Endothelial cell of umbilical vein (primary cell): ENCODE data around the gene DUS2. TPM values are rescaled to one million over a fixed set of nuclear protein-coding genes. Genes with fewer than 3 reads are reported as not detected.

Experiments
- BruUV-seq: library from RNA; stranded (reverse); fragments of 400-500 nt; replicated peaks from 2 replicates; lab custom pipeline; 2021; lab: Mats Ljungman, UMichigan
- CTCF ChIA-PET: fragments of 300-600, 350-600 bp; sonication (Branson Sonifier 250); formaldehyde crosslinking; loops from one replicate; lab custom pipeline; 2021; ENCODE audit warnings: antibody characterized with exemption, inconsistent platforms; lab: Charles Lee
- POLR2A ChIA-PET: fragments of 300-600, 350-600 bp; sonication (Branson Sonifier 250); formaldehyde crosslinking; loops from one replicate; lab custom pipeline; 2021; ENCODE audit warnings: antibody characterized with exemption, inconsistent platforms; lab: Charles Lee
- DNase-seq: peaks from one replicate; pipeline ENCODE4 v3.0.0-alpha.2; 2011; ENCODE audit warnings: low read depth, low spot score
- FAIRE-seq: peaks from 2 replicates; lab custom pipeline; 2011; peaks lifted over from hg19 to GRCh38; lab: Jason Lieb, UNC
- H2AFZ ChIP-seq: 2 replicates; pipeline ENCODE4 v1.6.0; 2012; ENCODE audit warnings: low read depth, low read length, control low read depth, inconsistent platforms
- H3K27ac ChIP-seq: 2 replicates; pipeline ENCODE4 v1.5.1; 2011; ENCODE audit warnings: low read depth, mild to moderate bottlenecking, control low read depth, low read length, moderate library complexity; ENCODE audit not compliant: insufficient read depth
- H3K27me3 ChIP-seq, 2 experiments: 2 replicates each; pipeline versions ENCODE4 v1.6.0 to v1.6.1; 2011; ENCODE audit warnings: low read length in 2 of 2, mixed read lengths in 1 of 2; ENCODE audit not compliant: control insufficient read depth in 2 of 2, insufficient read depth in 2 of 2
- H3K36me3 ChIP-seq, 2 experiments: 2 replicates in 1 of 2; 3 replicates in 1 of 2; pipeline ENCODE4 v1.5.1; 2011; ENCODE audit warnings: low read length in 2 of 2, mild to moderate bottlenecking in 1 of 2, moderate library complexity in 1 of 2; ENCODE audit not compliant: control insufficient read depth in 2 of 2, insufficient read depth in 2 of 2; ENCODE audit errors: extremely low read depth in 1 of 2
- H3K4me1 ChIP-seq: 3 replicates; pipeline ENCODE4 v1.5.1; 2011; ENCODE audit warnings: mild to moderate bottlenecking, low read length; ENCODE audit not compliant: control insufficient read depth, insufficient read depth; ENCODE audit errors: extremely low read depth
- H3K4me2 ChIP-seq: 2 replicates; pipeline ENCODE4 v1.6.1; 2011; ENCODE audit warnings: low read length, control low read depth, mixed read lengths; ENCODE audit not compliant: insufficient read depth
- H3K4me3 ChIP-seq, 3 experiments: fragments of 200-600 bp in 1 of 3; sonication (generic), shearing (Covaris generic) in 1 of 3; replicated peaks in 1 of 3; 2 replicates each; pipeline ENCODE4 v1.5.1; 2011 to 2016; ENCODE audit warnings: control low read depth in 3 of 3, low read length in 3 of 3, mild to moderate bottlenecking in 2 of 3, inconsistent platforms in 1 of 3, low read depth in 1 of 3, moderate library complexity in 1 of 3; ENCODE audit not compliant: insufficient read depth in 1 of 3
- H3K79me2 ChIP-seq: 2 replicates; pipeline ENCODE4 v1.6.0; 2012; ENCODE audit warnings: low read length, inconsistent platforms; ENCODE audit not compliant: control insufficient read depth, insufficient read depth
- H3K9ac ChIP-seq: replicated peaks from 2 replicates; pipeline ENCODE3; 2011; ENCODE audit warnings: low read length, control low read depth; ENCODE audit not compliant: insufficient read depth; ENCODE audit errors: extremely low read depth
- H3K9me1 ChIP-seq: replicated peaks from 3 replicates; pipeline ENCODE4 v1.6.0; 2011; ENCODE audit warnings: mild to moderate bottlenecking, low read length; ENCODE audit not compliant: control insufficient read depth, insufficient read depth; ENCODE audit errors: extremely low read depth
- H3K9me3 ChIP-seq: replicated peaks from 2 replicates; pipeline ENCODE4 v1.5.1; 2012; ENCODE audit warnings: low read length, inconsistent platforms; ENCODE audit not compliant: control insufficient read depth, insufficient read depth
- H4K20me1 ChIP-seq: replicated peaks from 2 replicates; pipeline ENCODE3; 2011; ENCODE audit warnings: mild to moderate bottlenecking, low read length; ENCODE audit not compliant: control insufficient read depth, insufficient read depth; ENCODE audit errors: extremely low read depth
- EZH2 ChIP-seq: IDR thresholded peaks from 2 replicates; pipeline ENCODE4 v1.6.1; 2012; ENCODE audit warnings: borderline replicate concordance, low read depth, mild to moderate bottlenecking, moderate library complexity, low read length, inconsistent platforms; ENCODE audit not compliant: severe bottlenecking
- FOS ChIP-seq: IDR thresholded peaks from 2 replicates; pipeline ENCODE4 v1.6.1; 2011; ENCODE audit warnings: mild to moderate bottlenecking, low read length, moderate library complexity, borderline replicate concordance; ENCODE audit not compliant: insufficient read depth
- GATA2 ChIP-seq: IDR thresholded peaks from 2 replicates; pipeline ENCODE4 v1.7.0; 2011; ENCODE audit warnings: low read depth, mild to moderate bottlenecking, moderate library complexity, mixed read lengths, low read length; ENCODE audit not compliant: insufficient read length, insufficient read depth
- JUN ChIP-seq: IDR thresholded peaks from 2 replicates; pipeline ENCODE4 v1.6.1; 2011; ENCODE audit warnings: borderline replicate concordance, low read depth; ENCODE audit not compliant: insufficient read length, insufficient read depth
- POLR2A ChIP-seq: IDR thresholded peaks from 2 replicates; pipeline ENCODE4 v1.6.1; 2012; ENCODE audit warnings: low read depth, mild to moderate bottlenecking, control low read depth, low read length
- dilution Hi-C: fragments of 300-500 bp; cut with MboI; formaldehyde crosslinking; loops from one replicate; pipeline ENCODE4 v1.15.0; 2019; ENCODE audit warnings: low sequenced_read_pairs; ENCODE audit not compliant: extremely low pct_ligation_motif_present
- intact Hi-C: fragments of 100-400 bp; cut with micrococcal nuclease; formaldehyde crosslinking; loops from one replicate; pipeline ENCODE4 v1.10.0; 2022
- polyA plus RNA-seq, 4 experiments: library from polyadenylated mRNA; depleted of rRNA in 3 of 4; stranded (reverse) in 3 of 4; unstranded in 1 of 4; fragments of >200 nt; gene quantifications; 2 replicates each; pipeline versions ENCODE4 v1.2.1 to v1.2.3, GENCODE V29; 2011 to 2012; ENCODE audit warnings: missing spikeins in 1 of 4
- total RNA-seq: library from RNA; stranded (reverse); gene quantifications from 2 replicates; pipeline ENCODE4 v1.2.3, GENCODE V29; 2021
- TF ChIP-seq, protein P1 (sequence below): IDR thresholded peaks from 2 replicates; pipeline ENCODE4 v1.6.1; 2011; ENCODE audit not compliant: insufficient read depth, insufficient read length
- TF ChIP-seq, protein P2 (sequence below), 2 donors: IDR thresholded peaks; 1 replicate in 1 of 2; 2 replicates in 1 of 2; pipeline ENCODE4 v1.5.1; 2011; ENCODE audit warnings: low read length in 2 of 2, mild to moderate bottlenecking in 2 of 2, moderate library complexity in 2 of 2, control low read depth in 1 of 2, inconsistent platforms in 1 of 2, low read depth in 1 of 2; ENCODE audit not compliant: insufficient read depth in 1 of 2; ENCODE audit errors: extremely low read depth in 1 of 2

The DUS2 gene
- total and polyA plus RNA-seq, 2 donors (not counting 3 experiments of a cell fraction or from before 2014, with no cell fraction given) = 16.4 to 21.7 TPM

DNA sequence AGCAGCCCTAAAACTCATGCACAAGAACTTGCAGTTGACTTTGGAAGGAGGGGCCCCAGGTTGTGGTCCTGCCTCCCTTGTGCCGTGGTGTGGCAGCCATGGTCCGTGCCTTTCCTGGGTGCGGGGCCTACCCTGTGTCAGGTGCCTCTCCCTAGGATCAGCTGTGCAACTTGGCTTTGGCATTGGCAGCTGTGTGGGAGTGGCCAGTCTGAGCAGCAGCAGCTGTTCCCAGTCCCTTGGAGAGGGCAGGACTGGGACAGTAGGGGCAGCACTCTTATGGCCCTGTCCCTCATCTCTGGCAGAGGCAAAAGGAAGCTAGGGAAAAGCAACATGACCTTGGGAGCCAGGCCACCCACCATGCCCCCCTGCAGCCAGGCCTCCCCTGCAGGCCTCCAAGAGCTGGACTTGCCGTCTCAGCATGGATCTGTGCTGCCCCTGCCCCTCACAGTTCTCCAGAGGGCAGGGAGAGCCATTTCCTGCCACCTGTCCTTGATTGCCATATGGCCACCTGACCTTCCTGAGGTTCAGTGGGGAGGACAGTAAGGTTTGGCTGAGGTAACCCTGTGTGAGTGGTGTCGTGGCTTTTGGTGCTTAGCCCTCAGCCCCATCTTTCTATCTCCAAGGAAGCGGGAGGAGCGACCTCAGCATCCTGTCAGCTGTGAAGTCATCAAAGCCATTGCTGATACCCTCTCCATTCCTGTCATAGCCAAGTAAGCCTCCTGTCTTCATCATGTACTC lies 46.6 kb downstream of the DUS2 start:
- H3K27me3 ChIP-seq = no peaks in the 10 kb centered on the region
- intact Hi-C loops (no loop called here), dilution Hi-C loops (no loop called here)
- peaks cover 0 to 23% of the 10 kb centered on the region in 2 experiments for H3K36me3 ChIP-seq
- TF ChIP-seq JUN = no peak
- POLR2A ChIA-PET = interaction anchor here (1.9 kb wide), 1 partner anchor 15 kb away, joined by 4 read pairs; no protein-coding TSS in a partner anchor
- H3K27ac ChIP-seq = no peak overlapping the region
- H2AFZ ChIP-seq = no peak overlapping the region
- H3K4me2 ChIP-seq = no peak overlapping the region
- H3K4me3 ChIP-seq = no peak overlapping the region
- no peak overlapping the region for H3K9ac ChIP-seq
- no peaks in the 10 kb centered on the region for H3K9me3 ChIP-seq
- no TSS peak for BruUV-seq
- no peak for DNase-seq
- no peaks in the 10 kb centered on the region for H3K9me1 ChIP-seq
- H4K20me1 ChIP-seq = no peaks in the 10 kb centered on the region
- H3K4me1 ChIP-seq = peaks cover 9% of the 10 kb centered on the region
- FAIRE-seq = no peak
- H3K79me2 ChIP-seq = no peaks in the 10 kb centered on the region
- CTCF ChIA-PET = interaction anchor here (1.0 to 2.7 kb wide), 3 partner anchors 14 to 35 kb away, joined by 3 to 6 read pairs (median 6); no protein-coding TSS in a partner anchor

DNA sequence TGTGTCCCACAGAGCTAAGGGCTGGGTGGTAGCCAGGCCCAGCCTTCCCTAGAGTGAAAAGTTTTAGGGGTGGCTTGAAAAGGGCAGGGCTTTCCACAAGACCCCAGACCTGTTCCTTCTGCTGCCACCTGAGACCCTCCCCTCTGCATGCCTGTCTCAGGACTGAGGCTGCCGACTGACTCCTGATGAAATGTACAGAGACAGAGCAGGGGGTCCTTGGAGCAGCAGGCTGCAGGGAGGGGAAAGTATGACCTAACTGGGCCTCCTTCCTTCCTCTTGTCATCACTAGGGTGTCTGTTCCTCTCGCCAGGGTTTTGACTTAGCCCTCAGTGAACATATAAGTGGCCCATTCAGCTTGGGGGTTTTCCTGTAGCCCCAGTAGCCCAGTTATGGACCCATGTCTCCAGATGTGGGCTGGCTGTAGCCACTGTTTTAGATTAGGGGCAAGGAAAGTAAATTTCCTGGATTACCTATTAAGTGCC lies 47.2 kb downstream of the DUS2 start:
- Histone ChIP-seq H4K20me1 (no peaks in the 10 kb centered on the region), H3K9me3 (no peaks in the 10 kb centered on the region), H3K9me1 (no peaks in the 10 kb centered on the region), H3K79me2 (no peaks in the 10 kb centered on the region), H3K27ac (no peak overlapping the region), H3K4me2 (no peak overlapping the region), H3K27me3 (no peaks in the 10 kb centered on the region), H3K9ac (no peak overlapping the region), H3K4me1 (peaks cover 3% of the 10 kb centered on the region), H2AFZ (no peak overlapping the region), H3K36me3 (peaks cover 0 to 25% of the 10 kb centered on the region in 2 experiments), H3K4me3 (no peak overlapping the region)
- DNase-seq (no peak), FAIRE-seq (no peak)
- no TSS peak for BruUV-seq
- TF ChIP-seq FOS (no peak), JUN (no peak), GATA2 (no peak), EZH2 (no peak), POLR2A (no peak)
- TF ChIP-seq, protein P1, sequence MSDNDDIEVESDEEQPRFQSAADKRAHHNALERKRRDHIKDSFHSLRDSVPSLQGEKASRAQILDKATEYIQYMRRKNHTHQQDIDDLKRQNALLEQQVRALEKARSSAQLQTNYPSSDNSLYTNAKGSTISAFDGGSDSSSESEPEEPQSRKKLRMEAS = no peak
- TF ChIP-seq, protein P2, sequence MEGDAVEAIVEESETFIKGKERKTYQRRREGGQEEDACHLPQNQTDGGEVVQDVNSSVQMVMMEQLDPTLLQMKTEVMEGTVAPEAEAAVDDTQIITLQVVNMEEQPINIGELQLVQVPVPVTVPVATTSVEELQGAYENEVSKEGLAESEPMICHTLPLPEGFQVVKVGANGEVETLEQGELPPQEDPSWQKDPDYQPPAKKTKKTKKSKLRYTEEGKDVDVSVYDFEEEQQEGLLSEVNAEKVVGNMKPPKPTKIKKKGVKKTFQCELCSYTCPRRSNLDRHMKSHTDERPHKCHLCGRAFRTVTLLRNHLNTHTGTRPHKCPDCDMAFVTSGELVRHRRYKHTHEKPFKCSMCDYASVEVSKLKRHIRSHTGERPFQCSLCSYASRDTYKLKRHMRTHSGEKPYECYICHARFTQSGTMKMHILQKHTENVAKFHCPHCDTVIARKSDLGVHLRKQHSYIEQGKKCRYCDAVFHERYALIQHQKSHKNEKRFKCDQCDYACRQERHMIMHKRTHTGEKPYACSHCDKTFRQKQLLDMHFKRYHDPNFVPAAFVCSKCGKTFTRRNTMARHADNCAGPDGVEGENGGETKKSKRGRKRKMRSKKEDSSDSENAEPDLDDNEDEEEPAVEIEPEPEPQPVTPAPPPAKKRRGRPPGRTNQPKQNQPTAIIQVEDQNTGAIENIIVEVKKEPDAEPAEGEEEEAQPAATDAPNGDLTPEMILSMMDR (IDR thresholded peaks at IDR 0.05; ENCODE audit: extremely low read depth in 1 of 2, insufficient read depth in 1 of 2, low read depth in 1 of 2, low read length in 2 of 2) = no peak
- ChIA-PET POLR2A (no interaction called here), CTCF (interaction anchor here (1.0 to 2.7 kb wide), 3 partner anchors 14 to 36 kb away, joined by 3 to 6 read pairs (median 6); no protein-coding TSS in a partner anchor)
- dilution Hi-C loops (no loop called here), intact Hi-C loops (no loop called here)
